GM21381 (cell line): ENCODE measurements around the gene DPM3.

Source experiments
- ATAC-seq: cut with Tn5 transposase; IDR thresholded peaks from one replicate; pipeline ENCODE4 v1.9.1; 2021; ENCODE audit warnings: mild to moderate bottlenecking, moderate library complexity; ENCODE audit not compliant: unreplicated experiment

The DPM3 gene

DNA sequence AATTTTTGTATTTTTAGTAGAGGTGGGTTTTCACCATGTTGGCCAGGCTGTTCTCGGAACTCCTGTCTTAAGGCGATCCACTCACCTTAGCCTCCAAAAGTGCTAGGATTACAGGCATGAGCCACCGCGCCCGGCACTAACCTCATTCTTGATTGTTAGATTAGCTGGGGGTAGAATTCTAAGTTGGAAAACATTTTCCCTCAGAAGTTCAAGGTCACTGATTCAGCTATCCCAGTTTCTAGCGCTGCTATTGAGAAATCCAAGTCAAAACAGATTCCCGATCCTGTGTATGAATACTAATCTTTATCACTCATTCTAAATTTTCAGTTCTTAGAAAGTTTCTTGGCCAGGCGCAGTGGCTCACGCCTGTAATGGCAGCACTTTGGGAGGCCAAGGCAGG is 37.0 kb downstream of the DPM3 start:
- no peak for ATAC-seq

- ATAC-seq: no peak
These were observed 41.0 kb downstream of the DPM3 start for GRCh38 chr1:155099331-155099730.

- no peak for ATAC-seq
These were observed 45.7 kb downstream of the DPM3 start for GRCh38 chr1:155094622-155094948.

- ATAC-seq: no peak
These were observed 46.3 kb downstream of the DPM3 start for GRCh38 chr1:155093911-155094621.

GRCh38 chr1:155092641-155093040 is 47.7 kb downstream of the DPM3 start:
- no peak for ATAC-seq

GRCh38 chr1:155092131-155092530 is 48.2 kb downstream of the DPM3 start:
- no peak for ATAC-seq

GRCh38 chr1:155091071-155092051 is 49.0 kb downstream of the DPM3 start:
- ATAC-seq: no peak
